Measurements from ENCODE around the gene TBC1D1.

DNA sequence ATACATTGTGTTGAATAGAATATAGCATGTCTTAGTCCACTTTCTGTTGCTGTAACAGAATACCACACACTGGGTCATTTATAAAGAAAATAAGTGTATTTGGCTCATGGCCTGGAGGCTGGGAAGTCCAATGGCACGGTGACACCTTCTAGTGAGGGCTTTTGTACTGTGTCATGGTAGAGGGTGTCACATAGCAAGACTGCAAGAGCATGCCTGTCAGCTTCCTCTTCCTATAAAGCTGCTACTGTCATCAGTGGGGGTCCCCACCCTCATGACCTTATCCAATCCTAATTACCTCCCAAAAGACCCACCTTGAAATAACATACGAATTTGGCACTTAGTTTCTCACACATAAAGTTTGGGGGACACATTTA, 262.5 kb downstream of the TBC1D1 start:
- TF ChIP-seq, protein P1, sequence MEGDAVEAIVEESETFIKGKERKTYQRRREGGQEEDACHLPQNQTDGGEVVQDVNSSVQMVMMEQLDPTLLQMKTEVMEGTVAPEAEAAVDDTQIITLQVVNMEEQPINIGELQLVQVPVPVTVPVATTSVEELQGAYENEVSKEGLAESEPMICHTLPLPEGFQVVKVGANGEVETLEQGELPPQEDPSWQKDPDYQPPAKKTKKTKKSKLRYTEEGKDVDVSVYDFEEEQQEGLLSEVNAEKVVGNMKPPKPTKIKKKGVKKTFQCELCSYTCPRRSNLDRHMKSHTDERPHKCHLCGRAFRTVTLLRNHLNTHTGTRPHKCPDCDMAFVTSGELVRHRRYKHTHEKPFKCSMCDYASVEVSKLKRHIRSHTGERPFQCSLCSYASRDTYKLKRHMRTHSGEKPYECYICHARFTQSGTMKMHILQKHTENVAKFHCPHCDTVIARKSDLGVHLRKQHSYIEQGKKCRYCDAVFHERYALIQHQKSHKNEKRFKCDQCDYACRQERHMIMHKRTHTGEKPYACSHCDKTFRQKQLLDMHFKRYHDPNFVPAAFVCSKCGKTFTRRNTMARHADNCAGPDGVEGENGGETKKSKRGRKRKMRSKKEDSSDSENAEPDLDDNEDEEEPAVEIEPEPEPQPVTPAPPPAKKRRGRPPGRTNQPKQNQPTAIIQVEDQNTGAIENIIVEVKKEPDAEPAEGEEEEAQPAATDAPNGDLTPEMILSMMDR (IDR thresholded peaks at IDR 0.05; ENCODE audit: extremely low read depth in 1 of 2, insufficient read depth in 1 of 2, low read depth in 1 of 2, low read length in 2 of 2), result no peak
- no peak for TF ChIP-seq POLR2A (IDR thresholded peaks at IDR 0.05; ENCODE audit: low read depth, low read length)

Data from endothelial cell of umbilical vein (primary cell).